Vagina (tissue), 2 donors: ENCODE data around the gene CRYGC. TPM values are rescaled to one million over a fixed set of nuclear protein-coding genes. Genes with fewer than 3 reads are reported as not detected.
"Not testable (repeated sequence)": the region's sequence is repeated elsewhere in the genome, so short reads cannot be mapped to it uniquely, and the experiment has no call there.

Experiments
- DNase-seq, 2 donors: peaks; one replicate each; pipeline ENCODE4 v3.0.0-alpha.2; 2017; ENCODE audit errors: extremely low spot score in 2 of 2
- H3K27ac ChIP-seq: fragments of 200-600 bp; sonication (generic); one replicate; pipeline ENCODE4 v1.5.1; 2019
- H3K27me3 ChIP-seq: fragments of 200-600 bp; sonication (generic); one replicate; pipeline ENCODE4 v1.5.1; 2019
- H3K36me3 ChIP-seq, 2 donors: fragments of 200-600 bp; sonication (generic); one replicate each; pipeline ENCODE4 v1.5.1; 2017 to 2019
- H3K4me1 ChIP-seq: fragments of 200-600 bp; sonication (generic); one replicate; pipeline ENCODE4 v1.5.1; 2019
- H3K4me3 ChIP-seq, 2 donors: fragments of 200-600 bp; sonication (generic); 1 replicate in 1 of 2; 2 replicates in 1 of 2; pipeline ENCODE4 v1.5.1; 2016 to 2019
- H3K9me3 ChIP-seq: fragments of 200-600 bp; sonication (generic); one replicate; pipeline ENCODE4 v1.5.1; 2019
- CTCF ChIP-seq, 3 experiments: fragments of 450-650 bp in 2 of 3; fragments of 200-600 bp in 1 of 3; sonication (generic) in 1 of 3; IDR thresholded peaks; one replicate each; pipeline ENCODE4 v1.5.1; 2017 to 2019; ENCODE audit warnings: antibody characterized with exemption in 3 of 3, mild to moderate bottlenecking in 2 of 3, moderate library complexity in 2 of 3
- POLR2A ChIP-seq, 2 donors: fragments of 450-650 bp; IDR thresholded peaks; one replicate each; pipeline ENCODE4 v1.6.1; 2017; ENCODE audit warnings: antibody characterized with exemption in 2 of 2, mild to moderate bottlenecking in 2 of 2, moderate library complexity in 2 of 2
- POLR2AphosphoS5 ChIP-seq, 2 donors: sonication (generic); formaldehyde crosslinking; IDR thresholded peaks; one replicate each; pipeline ENCODE4 v1.9.0; 2017; ENCODE audit warnings: antibody characterized with exemption in 2 of 2, mild to moderate bottlenecking in 2 of 2, low read depth in 1 of 2; ENCODE audit not compliant: insufficient read depth in 1 of 2
- intact Hi-C: fragments of 100-400 bp; cut with DNase I; formaldehyde crosslinking; loops from one replicate; pipeline ENCODE4 v1.15.1; 2023
- total RNA-seq: library from RNA; depleted of rRNA; stranded (reverse); fragments of >200 nt; gene quantifications from one replicate; pipeline ENCODE4 v1.2.3, GENCODE V29; 2016

The CRYGC gene
- total RNA-seq, 1 donor from 2014 or later = not detected

- H3K4me1 ChIP-seq = no peaks in the 10 kb centered on the region
- H3K27me3 ChIP-seq = no peaks in the 10 kb centered on the region
- no peak overlapping the region for H3K4me3 ChIP-seq
- no peaks in the 10 kb centered on the region for H3K36me3 ChIP-seq
- intact Hi-C loops = no loop called here
- no peak for DNase-seq
- no peak overlapping the region for H3K27ac ChIP-seq
- H3K9me3 ChIP-seq = no peaks in the 10 kb centered on the region
- TF ChIP-seq POLR2A (IDR thresholded peaks at IDR 0.05) (no peak), POLR2AphosphoS5 (IDR thresholded peaks at IDR 0.05; ENCODE audit: insufficient read depth in 1 of 2, low read depth in 1 of 2) (no peak), CTCF (IDR thresholded peaks at IDR 0.05) (no peak)
Measured at GRCh38 chr2:208101716-208102631, 27.7 kb downstream of the CRYGC start.

GRCh38 chr2:208099682-208100470 lies 29.8 kb downstream of the CRYGC start:
- TF ChIP-seq POLR2AphosphoS5 (IDR thresholded peaks at IDR 0.05; ENCODE audit: insufficient read depth in 1 of 2, low read depth in 1 of 2) (no peak), POLR2A (IDR thresholded peaks at IDR 0.05) (no peak), CTCF (IDR thresholded peaks at IDR 0.05) (no peak)
- Histone ChIP-seq H3K4me3 (no peak overlapping the region), H3K9me3 (no peaks in the 10 kb centered on the region), H3K36me3 (no peaks in the 10 kb centered on the region), H3K4me1 (no peaks in the 10 kb centered on the region), H3K27ac (no peak overlapping the region), H3K27me3 (no peaks in the 10 kb centered on the region)
- DNase-seq = no peak
- intact Hi-C loops = no loop called here

GRCh38 chr2:208098701-208099100 lies 30.9 kb downstream of the CRYGC start:
- DNase-seq, H3K9me3 ChIP-seq, H3K4me3 ChIP-seq, H3K27me3 ChIP-seq, H3K36me3 ChIP-seq, H3K27ac ChIP-seq, intact Hi-C loops, H3K4me1 ChIP-seq: not testable (repeated sequence)

GRCh38 chr2:208098267-208098666 lies 31.4 kb downstream of the CRYGC start:
- Histone ChIP-seq H3K27ac (no peak overlapping the region), H3K36me3 (no peaks in the 10 kb centered on the region), H3K9me3 (no peaks in the 10 kb centered on the region), H3K4me3 (no peak overlapping the region), H3K4me1 (no peaks in the 10 kb centered on the region), H3K27me3 (no peaks in the 10 kb centered on the region)
- intact Hi-C loops = no loop called here
- TF ChIP-seq POLR2AphosphoS5 (IDR thresholded peaks at IDR 0.05; ENCODE audit: insufficient read depth in 1 of 2, low read depth in 1 of 2) (no peak), POLR2A (IDR thresholded peaks at IDR 0.05) (no peak), CTCF (IDR thresholded peaks at IDR 0.05) (no peak)
- DNase-seq = no peak

- no peak for DNase-seq
- no peak overlapping the region for H3K27ac ChIP-seq
- H3K27me3 ChIP-seq = no peaks in the 10 kb centered on the region
- intact Hi-C loops = no loop called here
- no peaks in the 10 kb centered on the region for H3K4me1 ChIP-seq
- no peak overlapping the region for H3K4me3 ChIP-seq
- H3K9me3 ChIP-seq = no peaks in the 10 kb centered on the region
- no peaks in the 10 kb centered on the region for H3K36me3 ChIP-seq
- no peak for TF ChIP-seq POLR2A (IDR thresholded peaks at IDR 0.05)
- TF ChIP-seq POLR2AphosphoS5 (IDR thresholded peaks at IDR 0.05; ENCODE audit: insufficient read depth in 1 of 2, low read depth in 1 of 2) = no peak
- TF ChIP-seq CTCF (IDR thresholded peaks at IDR 0.05) = no peak
Measured at GRCh38 chr2:208097801-208098200, 31.8 kb downstream of the CRYGC start.
